ENCODE results near the gene GRID1. TPM values are rescaled to one million over a fixed set of nuclear protein-coding genes. Genes with fewer than 3 reads are reported as not detected.
"Not testable (repeated sequence)": the region's sequence is repeated elsewhere in the genome, so short reads cannot be mapped to it uniquely, and the experiment has no call there.

The GRID1 gene
- total RNA-seq, 1 experiment from 2014 or later, result not detected

GRCh38 chr10:86391986-86392722 is 25.6 kb upstream of the GRID1 start:
- DNase-seq (ENCODE audit: low read depth), result no peak

GRCh38 chr10:86391236-86391840 is 24.7 kb upstream of the GRID1 start:
- no peak for DNase-seq (ENCODE audit: low read depth)

- DNase-seq (ENCODE audit: low read depth), result no peak
Observed at GRCh38 chr10:86390337-86391120, 23.9 kb upstream of the GRID1 start.

GRCh38 chr10:86389441-86390193 is 23.0 kb upstream of the GRID1 start:
- DNase-seq (ENCODE audit: low read depth), result peak; percentile 13

- DNase-seq (ENCODE audit: low read depth), result not testable (repeated sequence)
Observed at GRCh38 chr10:86389109-86389440, 22.5 kb upstream of the GRID1 start.

- no peak for DNase-seq (ENCODE audit: low read depth)
Observed at GRCh38 chr10:86388119-86388704, 21.6 kb upstream of the GRID1 start.

GRCh38 chr10:86387178-86387794 is 20.7 kb upstream of the GRID1 start:
- DNase-seq (ENCODE audit: low read depth), result no peak

GRCh38 chr10:86385806-86386205 is 19.2 kb upstream of the GRID1 start:
- peak; percentile 12 for DNase-seq (ENCODE audit: low read depth)

GRCh38 chr10:86377797-86378146 is 11.2 kb upstream of the GRID1 start:
- DNase-seq (ENCODE audit: low read depth), result no peak

GRCh38 chr10:86376852-86377796 is 10.5 kb upstream of the GRID1 start:
- DNase-seq (ENCODE audit: low read depth), result peak; percentile 52

GRCh38 chr10:86376403-86376802 is 9.8 kb upstream of the GRID1 start:
- DNase-seq (ENCODE audit: low read depth), result no peak

GRCh38 chr10:86375204-86375603 is 8.6 kb upstream of the GRID1 start:
- DNase-seq (ENCODE audit: low read depth), result no peak

GRCh38 chr10:86374664-86375063 is 8.1 kb upstream of the GRID1 start:
- DNase-seq (ENCODE audit: low read depth), result no peak

GRCh38 chr10:86373828-86374227 is 7.2 kb upstream of the GRID1 start:
- DNase-seq (ENCODE audit: low read depth), result no peak

GRCh38 chr10:86373251-86373650 is 6.7 kb upstream of the GRID1 start:
- DNase-seq (ENCODE audit: low read depth), result no peak

- no peak for DNase-seq (ENCODE audit: low read depth)
Observed at GRCh38 chr10:86372784-86373239, 6.2 kb upstream of the GRID1 start.

- DNase-seq (ENCODE audit: low read depth), result no peak
Observed at GRCh38 chr10:86372119-86372783, 5.7 kb upstream of the GRID1 start.

- DNase-seq (ENCODE audit: low read depth), result no peak
Observed at GRCh38 chr10:86371691-86372090, 5.1 kb upstream of the GRID1 start.

- no peak for DNase-seq (ENCODE audit: low read depth)
Observed at GRCh38 chr10:86371116-86371515, 4.5 kb upstream of the GRID1 start.

Data from M059J (cell line).